NCI-H2227 treated with DMSO at 0.1 percent for 48 hours (cell line): ENCODE measurements around the gene ATXN7L1.
"Not testable (repeated sequence)": the region's sequence is repeated elsewhere in the genome, so short reads cannot be mapped to it uniquely, and the experiment has no call there.

Experiments
- DNase-seq: peaks from one replicate; lab custom pipeline; 2025; lab: John Stamatoyannopoulos, UW

ATXN7L1 gene

GRCh38 chr7:105802604-105803428 is 73.6 kb downstream of the ATXN7L1 start:
- no peak for DNase-seq

GRCh38 chr7:105800849-105801534 is 75.4 kb downstream of the ATXN7L1 start:
- DNase-seq: no peak

- DNase-seq: no peak
Observed at GRCh38 chr7:105800442-105800841, 76.0 kb downstream of the ATXN7L1 start.

GRCh38 chr7:105799677-105800076 is 76.7 kb downstream of the ATXN7L1 start:
- DNase-seq: no peak

- no peak for DNase-seq
Observed at GRCh38 chr7:105799006-105799405, 77.4 kb downstream of the ATXN7L1 start.

GRCh38 chr7:105797652-105798051 is 78.7 kb downstream of the ATXN7L1 start:
- no peak for DNase-seq

GRCh38 chr7:105796365-105796764 is 80.0 kb downstream of the ATXN7L1 start:
- no peak for DNase-seq

- DNase-seq: no peak
Observed at GRCh38 chr7:105794741-105795729, 81.4 kb downstream of the ATXN7L1 start.

- DNase-seq: no peak
Observed at GRCh38 chr7:105792488-105793370, 83.7 kb downstream of the ATXN7L1 start.

GRCh38 chr7:105791926-105792325 is 84.5 kb downstream of the ATXN7L1 start:
- DNase-seq: no peak

GRCh38 chr7:105790996-105791395 is 85.4 kb downstream of the ATXN7L1 start:
- no peak for DNase-seq

GRCh38 chr7:105790452-105790851 is 85.9 kb downstream of the ATXN7L1 start:
- DNase-seq: not testable (repeated sequence)

GRCh38 chr7:105788816-105789349 is 87.5 kb downstream of the ATXN7L1 start:
- no peak for DNase-seq

- DNase-seq: no peak
Observed at GRCh38 chr7:105788356-105788755, 88.0 kb downstream of the ATXN7L1 start.

- DNase-seq: no peak
Observed at GRCh38 chr7:105787793-105788192, 88.6 kb downstream of the ATXN7L1 start.

GRCh38 chr7:105786520-105787470 is 89.6 kb downstream of the ATXN7L1 start:
- DNase-seq: no peak

GRCh38 chr7:105782391-105783042 is 93.9 kb downstream of the ATXN7L1 start:
- no peak for DNase-seq

- no peak for DNase-seq
Observed at GRCh38 chr7:105779856-105780780, 96.3 kb downstream of the ATXN7L1 start.
